SK-N-SH treated with all-trans-retinoic acid at 6 μM for 48 hours (cell line): ENCODE measurements around the gene PMVK.

Experiments used
- ATAC-seq: fragments of 200-7000 bp; cut with Tn5 transposase; 3 replicates; pipeline ENCODE4 v1.9.1; 2020; ENCODE audit warnings: mild to moderate bottlenecking, moderate library complexity
- ARNTL ChIP-seq: fragments of 450-650 bp; formaldehyde crosslinking; IDR thresholded peaks from 2 replicates; pipeline ENCODE4 v1.5.0; 2020; ENCODE audit warnings: low read depth, mild to moderate bottlenecking, moderate library complexity, borderline replicate concordance
- BACH2 ChIP-seq: fragments of 250-450 bp; sonication (Bioruptor Pico); IDR thresholded peaks from 2 replicates; pipeline ENCODE4 v1.9.0; 2021; ENCODE audit warnings: mild to moderate bottlenecking, borderline replicate concordance
- CREB5 ChIP-seq: fragments of 250-450 bp; sonication (Bioruptor Pico); IDR thresholded peaks from 2 replicates; pipeline ENCODE4 v1.5.1; 2020; ENCODE audit warnings: low read depth, mild to moderate bottlenecking, moderate library complexity
- CSDC2 ChIP-seq: fragments of 250-450 bp; sonication (Bioruptor Pico); IDR thresholded peaks from 2 replicates; pipeline ENCODE4 v1.5.0; 2020; ENCODE audit warnings: mild to moderate bottlenecking, moderate library complexity
- ESRRG ChIP-seq: fragments of 250-450 bp; sonication (Bioruptor Pico); IDR thresholded peaks from 2 replicates; pipeline ENCODE4 v1.6.1; 2021; ENCODE audit warnings: mild to moderate bottlenecking
- ISL1 ChIP-seq: fragments of 250-450 bp; sonication (Bioruptor Pico); IDR thresholded peaks from 2 replicates; pipeline ENCODE4 v2.1.2; 2022; ENCODE audit warnings: mild to moderate bottlenecking, moderate library complexity
- OSR1 ChIP-seq: fragments of 250-450 bp; sonication (Bioruptor Pico); IDR thresholded peaks from 2 replicates; pipeline ENCODE4 v1.8.0; 2022; ENCODE audit warnings: moderate library complexity, mild to moderate bottlenecking, inconsistent platforms
- PATZ1 ChIP-seq: fragments of 250-450 bp; sonication (Bioruptor Pico); IDR thresholded peaks from 2 replicates; pipeline ENCODE4 v1.8.0; 2020; ENCODE audit warnings: mild to moderate bottlenecking, moderate library complexity, borderline replicate concordance
- PPARA ChIP-seq: fragments of 250-450 bp; sonication (Bioruptor Pico); IDR thresholded peaks from 2 replicates; pipeline ENCODE4 v1.5.0; 2020; ENCODE audit warnings: mild to moderate bottlenecking, borderline replicate concordance
- RARB ChIP-seq: fragments of 250-450 bp; sonication (Bioruptor Pico); IDR thresholded peaks from 2 replicates; pipeline ENCODE4 v1.8.0; 2021; ENCODE audit warnings: mild to moderate bottlenecking, moderate library complexity
- SNAI2 ChIP-seq: fragments of 250-450 bp; sonication (Bioruptor Pico); IDR thresholded peaks from 2 replicates; pipeline ENCODE4 v1.5.0; 2020; ENCODE audit warnings: mild to moderate bottlenecking, moderate library complexity
- TCF4 ChIP-seq: fragments of 250-450 bp; sonication (Bioruptor Pico); IDR thresholded peaks from 2 replicates; pipeline ENCODE4 v1.8.0; 2021; ENCODE audit warnings: mild to moderate bottlenecking, moderate library complexity, borderline replicate concordance
- TOX ChIP-seq: fragments of 250-450 bp; sonication (Bioruptor Pico); IDR thresholded peaks from 2 replicates; pipeline ENCODE4 v1.8.0; 2021; ENCODE audit warnings: mild to moderate bottlenecking, moderate library complexity, borderline replicate concordance
- ZFP3 ChIP-seq: fragments of 250-450 bp; sonication (Bioruptor Pico); IDR thresholded peaks from 2 replicates; pipeline ENCODE4 v1.5.0; 2020; ENCODE audit warnings: mild to moderate bottlenecking, moderate library complexity
- ZNF565 ChIP-seq: fragments of 450-650 bp; formaldehyde crosslinking; conservative IDR thresholded peaks from 2 replicates; pipeline ENCODE4 v1.5.0; 2020; ENCODE audit warnings: low read depth, mild to moderate bottlenecking, moderate library complexity
- ZNF70 ChIP-seq: fragments of 450-650 bp; formaldehyde crosslinking; IDR thresholded peaks from 2 replicates; pipeline ENCODE4 v1.5.0; 2020; ENCODE audit warnings: mild to moderate bottlenecking, moderate library complexity
- TF ChIP-seq, protein P1 (sequence below): fragments of 250-450 bp; sonication (Bioruptor Pico); IDR thresholded peaks from 2 replicates; pipeline ENCODE4 v1.5.0; 2020; ENCODE audit warnings: mild to moderate bottlenecking, moderate library complexity

Gene PMVK

DNA sequence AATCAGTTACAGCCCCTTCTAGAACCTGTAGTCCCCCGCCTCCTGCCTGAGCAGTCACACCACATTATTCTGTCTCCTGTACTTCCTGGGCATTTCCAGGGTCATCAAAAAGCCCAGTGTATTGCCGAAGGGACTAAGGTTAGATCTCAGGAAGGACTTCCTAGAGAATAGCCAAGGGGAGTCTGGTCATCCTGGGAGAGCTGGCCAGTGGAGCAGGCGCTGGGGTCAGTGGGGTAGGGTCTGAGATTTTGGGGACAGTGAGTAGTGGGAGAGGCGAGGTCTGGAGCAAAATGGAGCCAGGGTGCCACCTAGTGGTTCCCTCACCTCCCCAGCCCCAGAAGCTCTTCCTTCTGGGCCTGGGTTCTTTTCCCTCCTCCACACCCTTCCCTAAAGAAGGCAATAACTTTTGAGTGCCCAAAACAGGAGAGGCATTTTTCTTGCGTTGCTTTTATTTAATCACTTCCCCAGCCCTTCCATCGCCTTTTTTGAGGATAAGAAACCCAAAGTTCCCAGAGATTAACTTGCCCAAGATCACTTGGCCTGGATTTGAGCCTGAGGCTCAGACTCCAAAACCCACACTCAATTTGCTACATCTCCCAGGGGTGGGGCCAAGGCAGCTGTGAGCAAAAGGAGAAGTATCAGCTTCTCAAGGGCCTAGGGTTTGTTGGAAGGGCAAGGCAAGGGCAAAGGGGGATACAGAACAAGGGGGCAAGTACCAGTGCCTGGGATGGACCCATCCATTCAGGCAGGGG, 7.3 kb upstream of the PMVK start (continued):
- TF ChIP-seq CREB5 (CRISPR knock-in tag) (no peak), SNAI2 (CRISPR knock-in tag) (no peak), ZNF565 (CRISPR knock-in tag) (no peak), BACH2 (no peak), CSDC2 (CRISPR knock-in tag) (no peak)

GRCh38 chr1:154941333-154942013, 5.0 kb upstream of the PMVK start:
- TF ChIP-seq CSDC2 (CRISPR knock-in tag) (no peak), PATZ1 (no peak)
- no peak for ATAC-seq

- ATAC-seq = no peak
Measured at GRCh38 chr1:154940651-154941194, 4.2 kb upstream of the PMVK start.

DNA sequence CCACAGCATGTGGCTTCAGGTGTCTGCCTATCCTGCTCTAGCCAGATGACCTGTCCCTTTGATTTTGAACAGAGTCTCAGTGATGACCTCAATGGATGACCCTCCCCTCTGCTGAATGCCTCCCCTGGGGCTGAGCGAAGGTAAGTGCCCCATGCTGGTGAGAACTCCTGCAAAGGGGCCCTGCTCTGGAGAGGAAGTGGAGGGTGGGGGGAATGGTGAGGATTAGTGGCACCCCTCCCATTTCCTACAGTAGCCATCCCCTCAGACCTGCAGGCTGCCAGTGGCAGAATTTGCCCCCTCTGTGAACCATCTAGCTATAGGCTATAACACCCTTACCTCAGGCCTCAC, 3.7 kb upstream of the PMVK start:
- no peak for TF ChIP-seq ARNTL (CRISPR knock-in tag)
- no peak for TF ChIP-seq PPARA (CRISPR knock-in tag)
- no peak for TF ChIP-seq CSDC2 (CRISPR knock-in tag)
- no peak for TF ChIP-seq TOX (CRISPR knock-in tag)
- no peak for TF ChIP-seq TCF4
- TF ChIP-seq ZNF70 (CRISPR knock-in tag) = no peak
- no peak for TF ChIP-seq SNAI2 (CRISPR knock-in tag)
- no peak for TF ChIP-seq ZNF565 (CRISPR knock-in tag)
- no peak for TF ChIP-seq RARB (CRISPR knock-in tag)
- no peak for TF ChIP-seq ISL1 (CRISPR knock-in tag)
- TF ChIP-seq, protein P1, sequence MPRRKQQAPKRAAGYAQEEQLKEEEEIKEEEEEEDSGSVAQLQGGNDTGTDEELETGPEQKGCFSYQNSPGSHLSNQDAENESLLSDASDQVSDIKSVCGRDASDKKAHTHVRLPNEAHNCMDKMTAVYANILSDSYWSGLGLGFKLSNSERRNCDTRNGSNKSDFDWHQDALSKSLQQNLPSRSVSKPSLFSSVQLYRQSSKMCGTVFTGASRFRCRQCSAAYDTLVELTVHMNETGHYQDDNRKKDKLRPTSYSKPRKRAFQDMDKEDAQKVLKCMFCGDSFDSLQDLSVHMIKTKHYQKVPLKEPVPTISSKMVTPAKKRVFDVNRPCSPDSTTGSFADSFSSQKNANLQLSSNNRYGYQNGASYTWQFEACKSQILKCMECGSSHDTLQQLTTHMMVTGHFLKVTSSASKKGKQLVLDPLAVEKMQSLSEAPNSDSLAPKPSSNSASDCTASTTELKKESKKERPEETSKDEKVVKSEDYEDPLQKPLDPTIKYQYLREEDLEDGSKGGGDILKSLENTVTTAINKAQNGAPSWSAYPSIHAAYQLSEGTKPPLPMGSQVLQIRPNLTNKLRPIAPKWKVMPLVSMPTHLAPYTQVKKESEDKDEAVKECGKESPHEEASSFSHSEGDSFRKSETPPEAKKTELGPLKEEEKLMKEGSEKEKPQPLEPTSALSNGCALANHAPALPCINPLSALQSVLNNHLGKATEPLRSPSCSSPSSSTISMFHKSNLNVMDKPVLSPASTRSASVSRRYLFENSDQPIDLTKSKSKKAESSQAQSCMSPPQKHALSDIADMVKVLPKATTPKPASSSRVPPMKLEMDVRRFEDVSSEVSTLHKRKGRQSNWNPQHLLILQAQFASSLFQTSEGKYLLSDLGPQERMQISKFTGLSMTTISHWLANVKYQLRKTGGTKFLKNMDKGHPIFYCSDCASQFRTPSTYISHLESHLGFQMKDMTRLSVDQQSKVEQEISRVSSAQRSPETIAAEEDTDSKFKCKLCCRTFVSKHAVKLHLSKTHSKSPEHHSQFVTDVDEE (CRISPR knock-in tag) = no peak
- TF ChIP-seq ZFP3 = no peak
- TF ChIP-seq CREB5 (CRISPR knock-in tag) = no peak
- no peak for TF ChIP-seq ESRRG (CRISPR knock-in tag)
- no peak for TF ChIP-seq OSR1
- TF ChIP-seq, all 23 proteins: peak for 0
- ATAC-seq = no peak

More at GRCh38 chr1:154940651-154941194, 4.2 kb upstream of the PMVK start:
- no peak for TF ChIP-seq PPARA (CRISPR knock-in tag)
- TF ChIP-seq RARB (CRISPR knock-in tag) = no peak
- TF ChIP-seq TOX (CRISPR knock-in tag) = no peak
- TF ChIP-seq SNAI2 (CRISPR knock-in tag) = no peak
